Neural crest cell (in vitro differentiated cells): ENCODE results near the gene PDLIM1. TPM values are rescaled to one million over a fixed set of nuclear protein-coding genes. Genes with fewer than 3 reads are reported as not detected.

ENCODE experiments used
- DNase-seq: peaks from one replicate; pipeline ENCODE4 v3.0.0; 2021; ENCODE audit warnings: low read depth, mixed read lengths, low spot score
- H3K27ac Mint-ChIP-seq: one replicate; pipeline ENCODE4 v1.8.0; 2021; ENCODE audit warnings: mild to moderate bottlenecking, mixed read lengths; ENCODE audit not compliant: unreplicated experiment
- H3K27me3 Mint-ChIP-seq: 2 replicates; pipeline ENCODE4 v1.8.0; 2021; ENCODE audit warnings: low read depth, mild to moderate bottlenecking, mixed read lengths
- H3K36me3 Mint-ChIP-seq: 2 replicates; pipeline ENCODE4 v1.8.0; 2021; ENCODE audit warnings: low read depth, mild to moderate bottlenecking, mixed read lengths
- H3K4me1 Mint-ChIP-seq: 2 replicates; pipeline ENCODE4 v1.8.0; 2021; ENCODE audit warnings: mixed read lengths
- H3K4me3 Mint-ChIP-seq: one replicate; pipeline ENCODE4 v1.8.0; 2021; ENCODE audit warnings: mild to moderate bottlenecking, mixed read lengths
- H3K9me3 Mint-ChIP-seq: 2 replicates; pipeline ENCODE4 v1.8.0; 2021; ENCODE audit warnings: mixed read lengths
- total RNA-seq: library from RNA; stranded (reverse); gene quantifications from 2 replicates; pipeline ENCODE4 v1.2.1, GENCODE V29; 2021
- TF ChIP-seq, protein P1 (sequence below): fragments of 200-600 bp; sonication (generic); conservative IDR thresholded peaks from 2 replicates; pipeline ENCODE4 v1.5.0; 2021; ENCODE audit warnings: antibody characterized with exemption, mild to moderate bottlenecking

The PDLIM1 gene
- total RNA-seq, 1 donor from 2014 or later = 20.9 TPM

DNA sequence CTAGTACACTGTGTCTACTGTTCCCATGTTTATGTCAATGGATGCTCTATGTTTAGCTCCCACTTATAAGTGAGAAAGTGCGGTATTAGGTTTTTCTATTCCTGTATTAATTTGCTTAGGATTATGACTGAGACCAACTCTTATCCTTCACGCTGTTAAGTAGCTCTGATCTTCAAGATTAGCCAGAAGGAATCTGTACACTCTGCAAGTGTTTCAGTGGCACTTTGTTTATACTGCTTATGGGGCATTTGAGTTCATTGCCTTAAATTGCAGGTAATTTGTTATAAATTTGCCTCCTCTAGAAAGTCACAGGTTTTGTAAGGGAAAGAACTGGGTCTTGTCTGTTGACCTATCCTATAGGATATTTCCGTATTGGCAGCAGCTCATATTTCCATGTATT lies 103.2 kb downstream of the PDLIM1 start:
- no peak overlapping the region for H3K4me3 Mint-ChIP-seq
- H3K36me3 Mint-ChIP-seq = peaks cover 4% of the 10 kb centered on the region
- H3K9me3 Mint-ChIP-seq = no peaks in the 10 kb centered on the region
- no peaks in the 10 kb centered on the region for H3K27me3 Mint-ChIP-seq
- DNase-seq = no peak
- peaks cover 4% of the 10 kb centered on the region for H3K4me1 Mint-ChIP-seq
- no peak overlapping the region for H3K27ac Mint-ChIP-seq
- TF ChIP-seq, protein P1, sequence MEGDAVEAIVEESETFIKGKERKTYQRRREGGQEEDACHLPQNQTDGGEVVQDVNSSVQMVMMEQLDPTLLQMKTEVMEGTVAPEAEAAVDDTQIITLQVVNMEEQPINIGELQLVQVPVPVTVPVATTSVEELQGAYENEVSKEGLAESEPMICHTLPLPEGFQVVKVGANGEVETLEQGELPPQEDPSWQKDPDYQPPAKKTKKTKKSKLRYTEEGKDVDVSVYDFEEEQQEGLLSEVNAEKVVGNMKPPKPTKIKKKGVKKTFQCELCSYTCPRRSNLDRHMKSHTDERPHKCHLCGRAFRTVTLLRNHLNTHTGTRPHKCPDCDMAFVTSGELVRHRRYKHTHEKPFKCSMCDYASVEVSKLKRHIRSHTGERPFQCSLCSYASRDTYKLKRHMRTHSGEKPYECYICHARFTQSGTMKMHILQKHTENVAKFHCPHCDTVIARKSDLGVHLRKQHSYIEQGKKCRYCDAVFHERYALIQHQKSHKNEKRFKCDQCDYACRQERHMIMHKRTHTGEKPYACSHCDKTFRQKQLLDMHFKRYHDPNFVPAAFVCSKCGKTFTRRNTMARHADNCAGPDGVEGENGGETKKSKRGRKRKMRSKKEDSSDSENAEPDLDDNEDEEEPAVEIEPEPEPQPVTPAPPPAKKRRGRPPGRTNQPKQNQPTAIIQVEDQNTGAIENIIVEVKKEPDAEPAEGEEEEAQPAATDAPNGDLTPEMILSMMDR = no peak

Other genes with a start within 250 kb of the PDLIM1 start
- 2.5 and 2.8 TPM in 2 replicates for gene CYP2C8, start 221.5 kb downstream of the PDLIM1 start, total RNA-seq
- not detected in 2 replicates for gene ACSM6, start 96.8 kb downstream of the PDLIM1 start, total RNA-seq